Dendritic cell treated with granulocyte-macrophage colony-stimulating factor and Interleukin-4, amounts not matched to agents 40 ng/mL and 50 ng/mL, for 4 days (primary cell): ENCODE results near the gene PHB1.

ENCODE experiments used
- H3K27ac Mint-ChIP-seq: one replicate; pipeline ENCODE4 v1.8.0; 2022; ENCODE audit warnings: mild to moderate bottlenecking, mixed read lengths
- H3K27me3 Mint-ChIP-seq: one replicate; pipeline ENCODE4 v1.8.0; 2022; ENCODE audit warnings: mild to moderate bottlenecking, mixed read lengths
- H3K36me3 Mint-ChIP-seq: one replicate; pipeline ENCODE4 v1.8.0; 2022; ENCODE audit warnings: low read depth, mixed read lengths
- H3K4me1 Mint-ChIP-seq: one replicate; pipeline ENCODE4 v1.8.0; 2022; ENCODE audit warnings: low read depth, mixed read lengths
- H3K4me3 Mint-ChIP-seq: one replicate; pipeline ENCODE4 v1.8.0; 2022; ENCODE audit warnings: mild to moderate bottlenecking, moderate library complexity, mixed read lengths
- H3K9me3 Mint-ChIP-seq: one replicate; pipeline ENCODE4 v1.8.0; 2022; ENCODE audit warnings: mixed read lengths
- intact Hi-C: fragments of 100-400 bp; cut with micrococcal nuclease; formaldehyde crosslinking; loops from one replicate; pipeline ENCODE4 v1.15.0; 2022

The PHB1 gene

GRCh38 chr17:49447628-49448302 lies 33.1 kb upstream of the PHB1 start:
- no peaks in the 10 kb centered on the region for H3K9me3 Mint-ChIP-seq
- no peaks in the 10 kb centered on the region for H3K36me3 Mint-ChIP-seq
- intact Hi-C loops: no loop called here
- H3K4me3 Mint-ChIP-seq: no peak overlapping the region
- peaks cover 22% of the 10 kb centered on the region for H3K4me1 Mint-ChIP-seq
- H3K27me3 Mint-ChIP-seq: peaks cover 21% of the 10 kb centered on the region
- no peak overlapping the region for H3K27ac Mint-ChIP-seq

GRCh38 chr17:49445591-49445990 lies 30.9 kb upstream of the PHB1 start:
- peaks cover 40% of the 10 kb centered on the region for H3K27me3 Mint-ChIP-seq
- intact Hi-C loops: no loop called here
- no peaks in the 10 kb centered on the region for H3K9me3 Mint-ChIP-seq
- H3K4me1 Mint-ChIP-seq: peaks cover 6% of the 10 kb centered on the region
- no peaks in the 10 kb centered on the region for H3K36me3 Mint-ChIP-seq
- no peak overlapping the region for H3K4me3 Mint-ChIP-seq
- H3K27ac Mint-ChIP-seq: no peak overlapping the region

- Mint-ChIP-seq H3K4me1 (peaks cover 3% of the 10 kb centered on the region), H3K4me3 (no peak overlapping the region), H3K27me3 (peaks cover 52% of the 10 kb centered on the region), H3K9me3 (no peaks in the 10 kb centered on the region), H3K36me3 (no peaks in the 10 kb centered on the region), H3K27ac (no peak overlapping the region)
- intact Hi-C loops: no loop called here
Measured at GRCh38 chr17:49444384-49444783, 29.7 kb upstream of the PHB1 start.

GRCh38 chr17:49443862-49444261 lies 29.2 kb upstream of the PHB1 start:
- Mint-ChIP-seq H3K36me3 (no peaks in the 10 kb centered on the region), H3K4me3 (no peak overlapping the region), H3K27me3 (peaks cover 56% of the 10 kb centered on the region), H3K4me1 (peaks cover 8% of the 10 kb centered on the region), H3K9me3 (no peaks in the 10 kb centered on the region), H3K27ac (no peak overlapping the region)
- intact Hi-C loops: no loop called here

- Mint-ChIP-seq H3K27me3 (peaks cover 67% of the 10 kb centered on the region), H3K27ac (no peak overlapping the region), H3K36me3 (no peaks in the 10 kb centered on the region), H3K9me3 (no peaks in the 10 kb centered on the region), H3K4me3 (no peak overlapping the region), H3K4me1 (peaks cover 16% of the 10 kb centered on the region)
- intact Hi-C loops: no loop called here
Measured at GRCh38 chr17:49442041-49442440, 27.4 kb upstream of the PHB1 start.

GRCh38 chr17:49441578-49441977 lies 26.9 kb upstream of the PHB1 start:
- H3K9me3 Mint-ChIP-seq: no peaks in the 10 kb centered on the region
- peaks cover 16% of the 10 kb centered on the region for H3K4me1 Mint-ChIP-seq
- no peaks in the 10 kb centered on the region for H3K36me3 Mint-ChIP-seq
- intact Hi-C loops: no loop called here
- H3K27ac Mint-ChIP-seq: no peak overlapping the region
- peaks cover 70% of the 10 kb centered on the region for H3K27me3 Mint-ChIP-seq
- H3K4me3 Mint-ChIP-seq: no peak overlapping the region

- Mint-ChIP-seq H3K36me3 (no peaks in the 10 kb centered on the region), H3K4me3 (no peak overlapping the region), H3K9me3 (no peaks in the 10 kb centered on the region), H3K27me3 (peaks cover 76% of the 10 kb centered on the region), H3K27ac (no peak overlapping the region), H3K4me1 (peaks cover 16% of the 10 kb centered on the region)
- intact Hi-C loops: no loop called here
Measured at GRCh38 chr17:49440581-49440980, 25.9 kb upstream of the PHB1 start.

GRCh38 chr17:49439673-49440571 lies 25.2 kb upstream of the PHB1 start:
- Mint-ChIP-seq H3K9me3 (no peaks in the 10 kb centered on the region), H3K4me1 (peaks cover 16% of the 10 kb centered on the region), H3K27me3 (peaks cover 75% of the 10 kb centered on the region), H3K36me3 (no peaks in the 10 kb centered on the region), H3K27ac (no peak overlapping the region), H3K4me3 (no peak overlapping the region)
- intact Hi-C loops: no loop called here

GRCh38 chr17:49439305-49439672 lies 24.6 kb upstream of the PHB1 start:
- intact Hi-C loops: no loop called here
- Mint-ChIP-seq H3K27me3 (peaks cover 75% of the 10 kb centered on the region), H3K36me3 (no peaks in the 10 kb centered on the region), H3K27ac (no peak overlapping the region), H3K4me3 (no peak overlapping the region), H3K4me1 (peaks cover 16% of the 10 kb centered on the region), H3K9me3 (no peaks in the 10 kb centered on the region)

GRCh38 chr17:49438436-49439278 lies 24.0 kb upstream of the PHB1 start:
- Mint-ChIP-seq H3K27me3 (peaks cover 76% of the 10 kb centered on the region), H3K4me3 (no peak overlapping the region), H3K4me1 (peaks cover 16% of the 10 kb centered on the region), H3K36me3 (no peaks in the 10 kb centered on the region), H3K9me3 (no peaks in the 10 kb centered on the region), H3K27ac (no peak overlapping the region)
- intact Hi-C loops: no loop called here

- H3K27me3 Mint-ChIP-seq: peaks cover 73% of the 10 kb centered on the region
- no peaks in the 10 kb centered on the region for H3K9me3 Mint-ChIP-seq
- H3K4me3 Mint-ChIP-seq: no peak overlapping the region
- H3K36me3 Mint-ChIP-seq: no peaks in the 10 kb centered on the region
- no peak overlapping the region for H3K27ac Mint-ChIP-seq
- intact Hi-C loops: no loop called here
- H3K4me1 Mint-ChIP-seq: peaks cover 16% of the 10 kb centered on the region
Measured at GRCh38 chr17:49437696-49438435, 23.2 kb upstream of the PHB1 start.

GRCh38 chr17:49436174-49436573 lies 21.5 kb upstream of the PHB1 start:
- Mint-ChIP-seq H3K36me3 (no peaks in the 10 kb centered on the region), H3K4me3 (no peak overlapping the region), H3K27ac (no peak overlapping the region), H3K27me3 (peaks cover 63% of the 10 kb centered on the region), H3K9me3 (no peaks in the 10 kb centered on the region), H3K4me1 (peaks cover 16% of the 10 kb centered on the region)
- intact Hi-C loops: no loop called here

- intact Hi-C loops: loop anchor here (2.0 kb wide), 1 partner anchor 113 kb away; no protein-coding TSS in a partner anchor
- Mint-ChIP-seq H3K4me1 (peaks cover 16% of the 10 kb centered on the region), H3K4me3 (no peak overlapping the region), H3K27ac (no peak overlapping the region), H3K9me3 (no peaks in the 10 kb centered on the region), H3K27me3 (peaks cover 58% of the 10 kb centered on the region), H3K36me3 (no peaks in the 10 kb centered on the region)
Measured at GRCh38 chr17:49435671-49436029, 21.0 kb upstream of the PHB1 start.
